ENCODE data around the gene NEO1.

Gene NEO1

DNA sequence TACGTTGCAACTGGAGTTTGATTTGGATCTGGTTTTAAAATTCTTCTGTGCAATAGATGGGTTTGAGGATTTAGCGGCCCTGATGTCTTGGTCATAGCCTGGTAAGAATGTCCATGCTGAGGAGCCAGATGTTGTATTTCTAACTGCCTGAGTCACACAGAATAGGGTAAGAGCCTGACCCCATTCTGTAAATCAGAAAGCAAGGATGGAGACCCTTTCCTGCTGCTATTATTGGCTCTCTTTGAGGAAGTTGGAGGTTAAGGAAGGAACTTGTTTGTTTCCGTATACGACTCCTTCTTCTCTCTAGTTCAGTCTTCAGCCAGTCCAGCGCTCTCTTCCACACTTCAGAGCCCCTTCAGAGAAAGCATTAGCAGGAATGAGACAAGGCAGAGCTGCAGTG, 251.4 kb downstream of the NEO1 start:
- Histone ChIP-seq H3K4me3 (ENCODE audit: low read length in 2 of 2) (no peak overlapping the region), H3K9ac (ENCODE audit: low read depth, low read length, poor library complexity) (no peak overlapping the region), H3K36me3 (replicated peaks in 1 of 2; ENCODE audit: control insufficient read depth in 2 of 2, insufficient read depth in 2 of 2, low read length in 2 of 2) (peaks cover 31 to 81% of the 10 kb centered on the region in 2 donors), H2BK15ac (ENCODE audit: low read length) (no peak overlapping the region), H3K4me1 (ENCODE audit: control insufficient read depth in 2 of 2, insufficient read depth in 1 of 2, low read depth in 1 of 2, low read length in 2 of 2) (peaks cover 0 to 4% of the 10 kb centered on the region in 2 donors), H3K27ac (replicated peaks; ENCODE audit: low read length) (no peak overlapping the region), H3K14ac (ENCODE audit: low read length) (no peak overlapping the region), H2BK120ac (ENCODE audit: low read depth, low read length) (no peak overlapping the region), H2AFZ (ENCODE audit: low read length) (no peak overlapping the region), H3K9me3 (replicated peaks in 1 of 2; ENCODE audit: control insufficient read depth in 2 of 2, insufficient read depth in 1 of 2, low read depth in 1 of 2, low read length in 2 of 2) (no peaks in the 10 kb centered on the region), H4K8ac (ENCODE audit: low read depth, low read length) (no peak overlapping the region), H2BK12ac (ENCODE audit: low read length) (no peak overlapping the region), H4K91ac (ENCODE audit: low read depth, low read length, poor library complexity) (no peak overlapping the region), H3K23ac (ENCODE audit: low read depth, low read length, poor library complexity) (no peak overlapping the region), H3K18ac (ENCODE audit: low read length) (no peak overlapping the region), H2BK5ac (ENCODE audit: low read length) (no peak overlapping the region), H3K4ac (ENCODE audit: low read length) (no peak overlapping the region), H3K79me1 (ENCODE audit: low read depth, low read length) (peaks cover 2% of the 10 kb centered on the region), H2AK5ac (ENCODE audit: low read depth, low read length) (no peak overlapping the region), H3K27me3 (ENCODE audit: control insufficient read depth in 3 of 3, insufficient read depth in 3 of 3, low read depth in 1 of 3, low read length in 3 of 3) (no peaks in the 10 kb centered on the region), H3K4me2 (ENCODE audit: insufficient read depth, low read length, poor library complexity, severe bottlenecking) (no peak overlapping the region)
- no CpG with 5 or more reads among the region's 5 CpGs for WGBS, 2 donors (ENCODE audit: extremely low coverage in 2 of 2, insufficient read length in 2 of 2, insufficient replicate concordance in 1 of 2)
- no peak for DNase-seq (ENCODE audit: low spot score)

DNA sequence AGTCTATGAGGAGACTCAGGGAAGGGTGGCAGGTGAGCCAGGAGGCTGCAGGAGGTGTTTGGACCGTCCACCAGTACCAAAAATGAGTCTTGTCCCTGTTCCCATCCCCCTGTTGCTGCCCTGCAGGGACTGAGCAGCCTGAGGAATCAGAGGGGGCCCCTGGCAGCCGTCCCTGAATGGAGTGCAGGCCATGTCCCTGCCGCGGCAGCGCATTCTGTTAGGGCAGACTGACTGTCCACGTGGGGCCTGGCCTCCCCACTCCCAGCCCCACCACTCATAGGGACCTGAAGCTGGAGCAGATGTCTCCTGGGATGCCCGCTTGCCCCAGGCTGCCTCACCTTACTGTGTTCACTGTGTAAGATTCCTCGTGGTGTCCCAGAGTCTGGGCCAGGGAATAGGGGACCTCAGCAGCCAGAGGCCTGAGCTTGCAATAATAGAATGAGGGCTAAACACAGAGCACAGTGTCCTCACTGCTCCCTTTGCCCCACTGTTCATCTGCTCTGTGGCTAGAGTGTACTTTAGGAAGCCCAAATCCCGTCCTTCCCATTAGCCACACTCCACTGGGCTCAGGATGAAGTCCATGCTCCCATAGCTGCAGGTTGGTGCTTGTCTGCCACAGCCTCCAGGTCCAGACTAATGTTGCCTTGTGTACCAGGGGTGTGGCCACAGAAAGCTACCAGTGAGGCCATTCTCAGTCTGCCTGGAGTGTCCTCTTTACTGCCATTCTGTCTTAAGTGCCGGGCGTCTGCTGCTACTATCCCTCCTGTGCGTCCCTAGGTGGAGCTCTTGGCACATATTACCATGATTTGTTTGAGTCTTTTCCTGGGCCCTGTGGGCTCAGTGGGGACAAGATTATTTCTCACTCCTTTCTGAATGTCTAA, 253.3 kb downstream of the NEO1 start:
- Histone ChIP-seq H3K27ac (replicated peaks; ENCODE audit: low read length) (no peak overlapping the region), H2BK15ac (ENCODE audit: low read length) (no peak overlapping the region), H3K4me1 (ENCODE audit: control insufficient read depth in 2 of 2, insufficient read depth in 1 of 2, low read depth in 1 of 2, low read length in 2 of 2) (peaks cover 0 to 4% of the 10 kb centered on the region in 2 donors), H2BK12ac (ENCODE audit: low read length) (no peak overlapping the region), H4K8ac (ENCODE audit: low read depth, low read length) (no peak overlapping the region), H3K23ac (ENCODE audit: low read depth, low read length, poor library complexity) (peak overlapping the region; percentile 11), H3K9ac (ENCODE audit: low read depth, low read length, poor library complexity) (peak overlapping the region; percentile 61), H2BK5ac (ENCODE audit: low read length) (no peak overlapping the region), H4K91ac (ENCODE audit: low read depth, low read length, poor library complexity) (no peak overlapping the region), H3K79me1 (ENCODE audit: low read depth, low read length) (peaks cover 2% of the 10 kb centered on the region), H3K18ac (ENCODE audit: low read length) (no peak overlapping the region), H3K36me3 (replicated peaks in 1 of 2; ENCODE audit: control insufficient read depth in 2 of 2, insufficient read depth in 2 of 2, low read length in 2 of 2) (peaks cover 28 to 62% of the 10 kb centered on the region in 2 donors), H3K14ac (ENCODE audit: low read length) (no peak overlapping the region), H3K4me3 (ENCODE audit: low read length in 2 of 2) (peak overlapping the region in 1 of 2 donors; percentile 35), H2AK5ac (ENCODE audit: low read depth, low read length) (no peak overlapping the region), H3K27me3 (ENCODE audit: control insufficient read depth in 3 of 3, insufficient read depth in 3 of 3, low read depth in 1 of 3, low read length in 3 of 3) (no peaks in the 10 kb centered on the region), H3K4ac (ENCODE audit: low read length) (no peak overlapping the region), H2AFZ (ENCODE audit: low read length) (no peak overlapping the region), H3K9me3 (replicated peaks in 1 of 2; ENCODE audit: control insufficient read depth in 2 of 2, insufficient read depth in 1 of 2, low read depth in 1 of 2, low read length in 2 of 2) (no peaks in the 10 kb centered on the region), H2BK120ac (ENCODE audit: low read depth, low read length) (peak overlapping the region; percentile 47), H3K4me2 (ENCODE audit: insufficient read depth, low read length, poor library complexity, severe bottlenecking) (no peak overlapping the region)
- peak; percentile 63 for DNase-seq (ENCODE audit: low spot score)
- no CpG with 5 or more reads among the region's 12 CpGs for WGBS, 2 donors (ENCODE audit: extremely low coverage in 2 of 2, insufficient read length in 2 of 2, insufficient replicate concordance in 1 of 2)

DNA sequence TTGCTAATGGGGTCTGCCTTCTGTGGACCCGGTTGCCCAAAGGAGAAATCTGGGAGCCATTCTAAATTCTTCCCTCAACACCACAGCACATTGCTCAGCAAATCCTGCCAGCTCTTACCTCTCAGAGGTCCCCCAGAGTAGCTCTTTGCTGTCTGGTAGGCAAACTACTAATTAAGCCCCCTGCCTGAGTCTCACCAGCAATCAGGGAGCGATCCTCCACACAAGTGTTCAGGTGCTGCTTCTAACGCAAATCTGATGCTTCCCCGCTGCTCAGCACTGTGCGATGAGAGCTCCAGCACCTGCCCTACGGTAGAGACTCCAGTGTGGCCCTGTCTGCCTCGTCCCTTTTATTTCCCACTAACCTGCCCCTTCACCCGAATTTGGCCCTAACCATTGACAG, 256.0 kb downstream of the NEO1 start:
- Histone ChIP-seq H4K8ac (ENCODE audit: low read depth, low read length) (no peak overlapping the region), H3K9ac (ENCODE audit: low read depth, low read length, poor library complexity) (no peak overlapping the region)

DNA sequence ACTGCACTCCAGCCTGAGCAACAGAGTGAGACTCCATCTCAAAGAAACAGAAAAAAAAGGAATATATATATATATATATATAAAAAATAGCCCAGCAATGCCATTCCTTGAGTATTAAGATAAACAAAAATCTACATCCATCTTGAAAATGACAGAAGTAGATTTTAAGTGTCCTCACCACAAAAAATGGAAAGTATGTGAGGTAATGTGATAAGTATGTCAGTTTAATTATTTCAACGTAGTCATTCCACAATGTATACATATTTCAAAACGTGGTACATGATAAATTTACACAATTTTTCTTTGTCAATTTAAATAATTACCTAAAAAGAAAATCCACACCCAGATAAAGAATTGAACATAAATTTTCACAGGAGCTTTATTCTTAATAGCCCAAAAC, 261.6 kb downstream of the NEO1 start:
- H3K79me1 ChIP-seq (ENCODE audit: low read depth, low read length): no peaks in the 10 kb centered on the region
- no peak overlapping the region for H3K4ac ChIP-seq (ENCODE audit: low read length)
- no peaks in the 10 kb centered on the region for H3K27me3 ChIP-seq (ENCODE audit: control insufficient read depth in 3 of 3, insufficient read depth in 3 of 3, low read depth in 1 of 3, low read length in 3 of 3)
- H2BK5ac ChIP-seq (ENCODE audit: low read length): no peak overlapping the region
- no peaks in the 10 kb centered on the region for H3K36me3 ChIP-seq (replicated peaks in 1 of 2; ENCODE audit: control insufficient read depth in 2 of 2, insufficient read depth in 2 of 2, low read length in 2 of 2)
- H3K27ac ChIP-seq (replicated peaks; ENCODE audit: low read length): no peak overlapping the region
- no peak overlapping the region for H2BK120ac ChIP-seq (ENCODE audit: low read depth, low read length)
- no peak overlapping the region for H3K14ac ChIP-seq (ENCODE audit: low read length)
- no peak for DNase-seq (ENCODE audit: low spot score)
- no peak overlapping the region for H3K9ac ChIP-seq (ENCODE audit: low read depth, low read length, poor library complexity)
- no peak overlapping the region for H3K23ac ChIP-seq (ENCODE audit: low read depth, low read length, poor library complexity)
- H3K18ac ChIP-seq (ENCODE audit: low read length): no peak overlapping the region
- no peak overlapping the region for H4K8ac ChIP-seq (ENCODE audit: low read depth, low read length)
- H3K4me1 ChIP-seq (ENCODE audit: control insufficient read depth in 2 of 2, insufficient read depth in 1 of 2, low read depth in 1 of 2, low read length in 2 of 2): peaks cover 4 to 9% of the 10 kb centered on the region in 2 donors
- no peak overlapping the region for H4K91ac ChIP-seq (ENCODE audit: low read depth, low read length, poor library complexity)
- H3K4me2 ChIP-seq (ENCODE audit: insufficient read depth, low read length, poor library complexity, severe bottlenecking): no peak overlapping the region
- H2AFZ ChIP-seq (ENCODE audit: low read length): no peak overlapping the region
- no peak overlapping the region for H3K4me3 ChIP-seq (ENCODE audit: low read length in 2 of 2)
- H2BK12ac ChIP-seq (ENCODE audit: low read length): no peak overlapping the region
- peaks cover 0 to 5% of the 10 kb centered on the region in 2 donors for H3K9me3 ChIP-seq (replicated peaks in 1 of 2; ENCODE audit: control insufficient read depth in 2 of 2, insufficient read depth in 1 of 2, low read depth in 1 of 2, low read length in 2 of 2)
- no peak overlapping the region for H2BK15ac ChIP-seq (ENCODE audit: low read length)
- no peak overlapping the region for H2AK5ac ChIP-seq (ENCODE audit: low read depth, low read length)
- no CpG with 5 or more reads among the region's 2 CpGs for WGBS, 2 donors (ENCODE audit: extremely low coverage in 2 of 2, insufficient read length in 2 of 2, insufficient replicate concordance in 1 of 2)

More for the DNA sequence above, 256.0 kb downstream of the NEO1 start:
- H3K23ac ChIP-seq (ENCODE audit: low read depth, low read length, poor library complexity): no peak overlapping the region
- peaks cover 2% of the 10 kb centered on the region for H3K79me1 ChIP-seq (ENCODE audit: low read depth, low read length)
- H2BK5ac ChIP-seq (ENCODE audit: low read length): no peak overlapping the region
- no peak overlapping the region for H2BK15ac ChIP-seq (ENCODE audit: low read length)
- H3K18ac ChIP-seq (ENCODE audit: low read length): no peak overlapping the region
- no peak overlapping the region for H3K4ac ChIP-seq (ENCODE audit: low read length)
- no CpG with 5 or more reads among the region's 8 CpGs for WGBS, 2 donors (ENCODE audit: extremely low coverage in 2 of 2, insufficient read length in 2 of 2, insufficient replicate concordance in 1 of 2)
- peaks cover 8 to 36% of the 10 kb centered on the region in 2 donors for H3K36me3 ChIP-seq (replicated peaks in 1 of 2; ENCODE audit: control insufficient read depth in 2 of 2, insufficient read depth in 2 of 2, low read length in 2 of 2)
- no peak overlapping the region for H2AFZ ChIP-seq (ENCODE audit: low read length)
- H3K27ac ChIP-seq (replicated peaks; ENCODE audit: low read length): no peak overlapping the region
- no peak for DNase-seq (ENCODE audit: low spot score)
- no peaks in the 10 kb centered on the region for H3K27me3 ChIP-seq (ENCODE audit: control insufficient read depth in 3 of 3, insufficient read depth in 3 of 3, low read depth in 1 of 3, low read length in 3 of 3)
- no peak overlapping the region for H2BK12ac ChIP-seq (ENCODE audit: low read length)
- H2BK120ac ChIP-seq (ENCODE audit: low read depth, low read length): no peak overlapping the region
- H2AK5ac ChIP-seq (ENCODE audit: low read depth, low read length): no peak overlapping the region
- H3K4me1 ChIP-seq (ENCODE audit: control insufficient read depth in 2 of 2, insufficient read depth in 1 of 2, low read depth in 1 of 2, low read length in 2 of 2): peaks cover 0 to 4% of the 10 kb centered on the region in 2 donors
- no peak overlapping the region for H4K91ac ChIP-seq (ENCODE audit: low read depth, low read length, poor library complexity)
- no peak overlapping the region for H3K4me3 ChIP-seq (ENCODE audit: low read length in 2 of 2)
- no peak overlapping the region for H3K4me2 ChIP-seq (ENCODE audit: insufficient read depth, low read length, poor library complexity, severe bottlenecking)
- H3K9me3 ChIP-seq (replicated peaks in 1 of 2; ENCODE audit: control insufficient read depth in 2 of 2, insufficient read depth in 1 of 2, low read depth in 1 of 2, low read length in 2 of 2): peaks cover 0 to 5% of the 10 kb centered on the region in 2 donors
- H3K14ac ChIP-seq (ENCODE audit: low read length): no peak overlapping the region
